Activated CD4-positive, CD25-positive, alpha-beta regulatory T cell treated with anti-CD3 and anti-CD28 coated beads, Interleukin-2, amount 50 U/mL, for 16 hours (primary cell): Measurements from ENCODE around the gene RANGAP1.

ENCODE experiments used
- DNase-seq: peaks from one replicate; pipeline ENCODE4 v3.0.0-alpha.2; 2020; ENCODE audit warnings: low read depth, low spot score

Gene RANGAP1

DNA sequence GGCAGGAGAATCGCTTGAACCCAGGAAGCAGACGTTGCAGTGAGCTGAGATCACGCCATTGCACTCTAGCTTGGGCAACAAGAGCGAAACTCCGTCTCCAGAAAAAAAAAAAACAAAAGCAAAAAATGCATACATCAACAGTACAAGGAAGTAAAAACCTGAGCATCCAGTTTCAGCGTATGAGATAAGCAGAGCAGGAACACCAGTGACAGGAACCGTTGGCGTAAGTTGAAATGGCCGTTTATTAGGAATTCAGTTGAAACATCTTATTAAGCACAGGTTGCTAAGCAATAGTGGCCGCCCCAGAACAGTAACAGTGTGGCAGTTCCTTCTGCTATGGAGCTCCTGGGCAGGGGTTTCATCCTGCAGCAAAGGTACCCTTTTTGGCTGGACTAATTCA, 84.8 kb downstream of the RANGAP1 start:
- no peak for DNase-seq

DNA sequence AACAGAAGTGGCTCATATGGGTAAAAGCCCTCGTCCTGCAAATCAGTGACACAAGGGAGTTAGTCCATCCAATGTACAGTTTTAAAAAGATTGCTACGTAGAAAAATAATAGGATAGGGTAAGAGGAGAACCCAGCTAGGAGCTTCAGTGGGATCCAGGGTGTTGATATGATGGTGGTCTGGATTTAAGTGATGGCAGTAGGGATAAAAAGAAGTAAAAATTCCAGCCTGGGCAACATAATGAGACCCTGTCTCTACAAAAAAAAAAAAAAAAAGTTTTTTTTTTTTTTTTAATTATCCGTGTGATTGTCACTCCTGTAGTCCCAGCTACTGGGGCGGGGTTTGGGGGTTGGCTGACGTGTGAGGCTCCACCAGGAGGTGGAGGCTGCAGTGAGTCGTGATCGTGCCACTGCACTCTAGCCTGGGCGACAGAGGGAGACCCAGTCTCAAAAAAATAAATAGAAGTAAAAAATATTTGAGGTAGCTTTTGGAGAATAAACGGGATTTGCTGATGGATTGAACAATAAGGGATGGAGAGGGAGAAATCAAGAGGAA, 87.9 kb downstream of the RANGAP1 start:
- no peak for DNase-seq

DNA sequence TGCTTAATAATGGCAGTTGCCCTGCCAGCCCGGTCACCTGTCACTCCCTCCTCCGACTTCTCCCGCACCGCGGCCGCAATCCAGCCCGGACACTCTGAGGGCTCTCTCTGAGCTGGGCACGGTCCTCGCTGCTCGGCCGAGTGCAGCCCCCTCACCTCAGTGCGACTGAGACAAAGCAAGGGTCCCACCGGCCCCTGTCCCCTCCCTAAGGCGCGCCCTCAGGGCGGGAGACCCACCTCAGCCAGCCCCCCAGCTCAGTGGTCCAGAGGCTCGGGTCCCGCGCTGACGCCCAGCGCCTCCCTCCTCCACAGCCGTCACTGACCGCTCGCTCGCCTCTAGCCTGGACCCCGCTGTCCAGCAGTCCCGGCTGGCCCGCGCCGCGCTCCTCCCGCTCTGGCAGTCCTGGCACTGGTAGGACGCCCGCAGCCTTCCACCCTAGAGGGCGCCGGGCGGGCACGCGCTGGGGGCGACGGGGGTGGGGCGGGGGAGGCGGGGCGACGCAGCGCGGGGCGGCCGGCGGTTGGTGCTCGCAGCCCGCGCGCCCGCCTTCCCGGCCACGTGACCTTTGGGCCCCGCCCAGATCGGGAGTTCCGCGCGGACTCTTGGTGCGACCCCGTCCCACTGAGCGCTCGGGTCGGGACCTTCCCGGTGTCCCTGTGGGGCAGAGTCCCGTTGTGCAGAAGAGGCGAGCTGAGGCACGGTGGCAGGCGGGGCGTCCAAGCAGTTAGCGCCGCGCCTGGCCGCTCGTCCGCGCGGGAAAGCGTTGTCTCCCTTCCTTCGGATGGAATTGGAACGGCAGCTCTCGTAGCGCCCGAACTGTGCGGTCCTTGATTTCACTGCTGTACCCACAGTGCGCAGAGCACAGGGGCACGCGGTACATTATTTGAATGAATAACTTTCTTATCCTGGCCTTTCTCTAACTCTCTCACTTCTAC, 88.7 kb downstream of the RANGAP1 start:
- peak; percentile 67 for DNase-seq
